MM.1S (cell line): ENCODE results near the gene KRT78.
"Not testable (repeated sequence)": the region's sequence is repeated elsewhere in the genome, so short reads cannot be mapped to it uniquely, and the experiment has no call there.

Experiments used
- DNase-seq: peaks from one replicate; pipeline ENCODE4 v3.0.0-alpha.2; 2015
- H2AFZ ChIP-seq: fragments of 300-600 bp; sonication (generic); 2 replicates; pipeline ENCODE4 v1.6.0; 2016; ENCODE audit warnings: antibody characterized with exemption, low read length
- H3F3A ChIP-seq: fragments of 300-600 bp; sonication (generic); 2 replicates; pipeline ENCODE4 v1.6.1; 2016; ENCODE audit warnings: mild to moderate bottlenecking, antibody characterized with exemption, low read length, moderate library complexity, mixed read lengths; ENCODE audit not compliant: insufficient read depth
- H3K27ac ChIP-seq: fragments of 300-600 bp; sonication (generic); 2 replicates; pipeline ENCODE4 v1.5.1; 2016; ENCODE audit warnings: mild to moderate bottlenecking, low read length
- H3K27me3 ChIP-seq: fragments of 300-600 bp; sonication (generic); replicated peaks from 2 replicates; pipeline ENCODE4 v1.6.0; 2016; ENCODE audit warnings: low read length; ENCODE audit not compliant: insufficient read depth
- H3K36me3 ChIP-seq: fragments of 300-600 bp; sonication (generic); replicated peaks from 2 replicates; pipeline ENCODE4 v1.6.1; 2016; ENCODE audit warnings: mild to moderate bottlenecking, low read length, mixed read lengths; ENCODE audit not compliant: insufficient read depth
- H3K4me1 ChIP-seq: fragments of 300-600 bp; sonication (generic); 2 replicates; pipeline ENCODE4 v1.6.1; 2016; ENCODE audit warnings: low read length, mixed read lengths
- H3K4me2 ChIP-seq: fragments of 300-600 bp; sonication (generic); 2 replicates; pipeline ENCODE4 v1.6.0; 2016; ENCODE audit warnings: low read depth, low read length
- H3K4me3 ChIP-seq: fragments of 300-600 bp; sonication (generic); 2 replicates; pipeline ENCODE4 v1.5.1; 2016; ENCODE audit warnings: low read length, mixed read lengths
- H3K79me2 ChIP-seq: fragments of 300-600 bp; sonication (generic); 2 replicates; pipeline ENCODE4 v1.6.1; 2016; ENCODE audit warnings: mixed run types, low read length, mixed read lengths
- H3K9ac ChIP-seq: fragments of 300-600 bp; sonication (generic); 2 replicates; pipeline ENCODE4 v1.6.1; 2016; ENCODE audit warnings: low read length, mixed read lengths
- H3K9me2 ChIP-seq: fragments of 300-600 bp; sonication (generic); replicated peaks from 2 replicates; pipeline ENCODE4 v1.6.1; 2016; ENCODE audit warnings: mild to moderate bottlenecking, low read length, mixed read lengths; ENCODE audit not compliant: insufficient read depth
- H3K9me3 ChIP-seq: fragments of 300-600 bp; sonication (generic); replicated peaks from 2 replicates; pipeline ENCODE4 v1.6.1; 2016; ENCODE audit warnings: mild to moderate bottlenecking, low read length, mixed read lengths; ENCODE audit not compliant: insufficient read depth
- H4K20me1 ChIP-seq: fragments of 300-600 bp; sonication (generic); 2 replicates; pipeline ENCODE4 v1.6.1; 2016; ENCODE audit warnings: mild to moderate bottlenecking, low read length, moderate library complexity, mixed read lengths; ENCODE audit not compliant: insufficient read depth
- EZH2 ChIP-seq: fragments of 300-600 bp; sonication (generic); optimal IDR thresholded peaks from 2 replicates; pipeline ENCODE3; 2017; ENCODE audit warnings: low read depth, mild to moderate bottlenecking, antibody characterized with exemption, low read length, mixed read lengths
- EZH2phosphoT487 ChIP-seq: fragments of 300-600 bp; sonication (generic); IDR thresholded peaks from 2 replicates; pipeline ENCODE4 v1.6.1; 2018; ENCODE audit warnings: antibody characterized with exemption, low read length
- TF ChIP-seq, protein P1 (sequence below): fragments of 300-600 bp; sonication (generic); IDR thresholded peaks from 2 replicates; pipeline ENCODE4 v1.5.1; 2016; ENCODE audit warnings: antibody characterized with exemption, low read length, mixed read lengths

KRT78 gene

DNA sequence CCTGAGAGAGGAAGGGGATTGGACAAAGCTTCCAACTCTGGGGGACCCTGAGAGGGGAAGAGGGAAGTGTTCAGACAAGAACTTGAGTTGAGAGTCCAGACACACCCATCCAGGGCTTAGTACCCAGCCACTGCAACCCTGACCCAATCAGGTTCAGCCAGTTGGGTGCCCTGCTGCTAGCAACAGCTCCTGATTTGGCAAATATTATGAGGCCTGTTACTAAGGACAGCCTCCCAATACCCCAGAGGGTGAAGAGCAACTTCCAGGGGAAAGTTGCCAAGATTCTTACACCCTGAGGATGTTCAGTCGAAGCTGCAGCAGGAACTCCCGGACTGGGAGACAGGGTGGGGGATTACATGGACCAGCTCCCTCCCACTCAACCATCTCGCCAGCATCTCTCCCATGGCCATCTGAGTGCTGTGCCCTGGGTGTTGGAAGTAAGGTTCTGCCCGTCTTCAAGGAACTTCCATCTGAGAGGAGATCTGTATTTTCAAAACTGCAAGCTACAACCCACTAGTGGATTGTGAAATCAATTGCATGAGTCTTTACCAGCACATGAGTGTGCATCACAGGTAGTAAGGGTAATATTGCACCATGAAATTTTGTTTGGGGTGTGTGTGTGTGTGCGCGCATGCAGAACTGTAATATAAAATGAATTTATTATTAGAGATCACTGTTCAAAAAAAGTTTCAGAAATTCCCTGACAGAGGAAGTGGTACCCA, 11.5 kb upstream of the KRT78 start:
- no peaks in the 10 kb centered on the region for H4K20me1 ChIP-seq
- TF ChIP-seq EZH2 (no peak), EZH2phosphoT487 (no peak)
- TF ChIP-seq, protein P1, sequence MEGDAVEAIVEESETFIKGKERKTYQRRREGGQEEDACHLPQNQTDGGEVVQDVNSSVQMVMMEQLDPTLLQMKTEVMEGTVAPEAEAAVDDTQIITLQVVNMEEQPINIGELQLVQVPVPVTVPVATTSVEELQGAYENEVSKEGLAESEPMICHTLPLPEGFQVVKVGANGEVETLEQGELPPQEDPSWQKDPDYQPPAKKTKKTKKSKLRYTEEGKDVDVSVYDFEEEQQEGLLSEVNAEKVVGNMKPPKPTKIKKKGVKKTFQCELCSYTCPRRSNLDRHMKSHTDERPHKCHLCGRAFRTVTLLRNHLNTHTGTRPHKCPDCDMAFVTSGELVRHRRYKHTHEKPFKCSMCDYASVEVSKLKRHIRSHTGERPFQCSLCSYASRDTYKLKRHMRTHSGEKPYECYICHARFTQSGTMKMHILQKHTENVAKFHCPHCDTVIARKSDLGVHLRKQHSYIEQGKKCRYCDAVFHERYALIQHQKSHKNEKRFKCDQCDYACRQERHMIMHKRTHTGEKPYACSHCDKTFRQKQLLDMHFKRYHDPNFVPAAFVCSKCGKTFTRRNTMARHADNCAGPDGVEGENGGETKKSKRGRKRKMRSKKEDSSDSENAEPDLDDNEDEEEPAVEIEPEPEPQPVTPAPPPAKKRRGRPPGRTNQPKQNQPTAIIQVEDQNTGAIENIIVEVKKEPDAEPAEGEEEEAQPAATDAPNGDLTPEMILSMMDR = no peak
- peaks cover 44% of the 10 kb centered on the region for H3K27me3 ChIP-seq
- H3K79me2 ChIP-seq = no peaks in the 10 kb centered on the region
- H3K4me2 ChIP-seq = no peak overlapping the region
- no peaks in the 10 kb centered on the region for H3K4me1 ChIP-seq
- H2AFZ ChIP-seq = no peak overlapping the region
- no peak for DNase-seq
- no peak overlapping the region for H3K4me3 ChIP-seq
- H3F3A ChIP-seq = no peaks in the 10 kb centered on the region
- no peaks in the 10 kb centered on the region for H3K9me3 ChIP-seq
- no peaks in the 10 kb centered on the region for H3K9me2 ChIP-seq
- no peak overlapping the region for H3K9ac ChIP-seq
- H3K36me3 ChIP-seq = no peaks in the 10 kb centered on the region
- no peak overlapping the region for H3K27ac ChIP-seq

DNA sequence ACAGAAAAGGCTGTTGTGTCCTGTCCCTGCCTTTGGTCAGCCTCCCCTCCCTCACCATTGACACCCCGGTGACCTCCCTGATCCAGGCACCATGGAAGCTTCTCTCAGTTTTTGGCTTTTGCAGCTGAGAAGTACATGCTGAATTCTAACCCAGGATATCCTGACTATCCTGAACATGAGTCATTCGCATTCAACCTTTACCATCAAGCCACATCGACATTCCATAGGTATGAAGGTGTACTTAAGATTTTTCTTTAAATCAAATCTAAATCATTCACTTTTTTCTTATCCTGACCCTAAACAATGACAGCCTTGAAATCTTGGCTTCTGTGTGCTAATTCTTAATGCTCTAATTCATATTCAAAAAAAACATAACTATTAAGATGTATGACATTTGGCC, 8.7 kb upstream of the KRT78 start:
- Histone ChIP-seq H2AFZ (no peak overlapping the region), H3K36me3 (no peaks in the 10 kb centered on the region), H3K79me2 (no peaks in the 10 kb centered on the region), H3K9me2 (no peaks in the 10 kb centered on the region), H3K4me2 (no peak overlapping the region), H4K20me1 (no peaks in the 10 kb centered on the region), H3K4me1 (no peaks in the 10 kb centered on the region), H3K9me3 (no peaks in the 10 kb centered on the region), H3K4me3 (no peak overlapping the region), H3K27ac (no peak overlapping the region), H3K9ac (no peak overlapping the region), H3F3A (no peaks in the 10 kb centered on the region), H3K27me3 (peaks cover 55% of the 10 kb centered on the region)
- DNase-seq = no peak
- TF ChIP-seq EZH2 (no peak), EZH2phosphoT487 (no peak)
- TF ChIP-seq, protein P1 = no peak

DNA sequence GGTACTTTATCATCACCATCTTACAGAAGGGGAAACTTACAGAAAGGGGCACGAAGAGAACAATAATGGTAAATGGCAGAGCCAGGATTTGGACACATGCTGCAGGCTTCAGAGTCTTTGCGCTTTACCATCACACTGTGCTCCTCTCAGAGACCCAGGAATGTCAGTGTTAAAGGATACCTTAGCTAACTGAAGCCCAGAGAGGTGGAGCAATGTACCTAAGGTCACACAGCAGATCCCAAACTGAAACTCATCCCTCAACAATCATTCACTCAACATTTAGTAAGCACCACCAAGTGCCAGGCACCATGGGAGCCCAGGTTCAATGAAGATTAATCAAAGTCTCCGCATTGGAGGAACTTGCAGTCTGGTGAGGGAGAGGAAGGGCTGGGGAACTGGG, 8.0 kb upstream of the KRT78 start:
- Histone ChIP-seq H2AFZ (no peak overlapping the region), H3K9me2 (no peaks in the 10 kb centered on the region), H3K27me3 (peaks cover 56% of the 10 kb centered on the region), H3K4me1 (no peaks in the 10 kb centered on the region), H3K4me2 (no peak overlapping the region), H4K20me1 (no peaks in the 10 kb centered on the region), H3K27ac (no peak overlapping the region), H3K9me3 (no peaks in the 10 kb centered on the region), H3K79me2 (no peaks in the 10 kb centered on the region), H3K36me3 (no peaks in the 10 kb centered on the region), H3F3A (no peaks in the 10 kb centered on the region), H3K9ac (no peak overlapping the region), H3K4me3 (no peak overlapping the region)
- TF ChIP-seq EZH2phosphoT487 (no peak), EZH2 (no peak)
- no peak for DNase-seq

DNA sequence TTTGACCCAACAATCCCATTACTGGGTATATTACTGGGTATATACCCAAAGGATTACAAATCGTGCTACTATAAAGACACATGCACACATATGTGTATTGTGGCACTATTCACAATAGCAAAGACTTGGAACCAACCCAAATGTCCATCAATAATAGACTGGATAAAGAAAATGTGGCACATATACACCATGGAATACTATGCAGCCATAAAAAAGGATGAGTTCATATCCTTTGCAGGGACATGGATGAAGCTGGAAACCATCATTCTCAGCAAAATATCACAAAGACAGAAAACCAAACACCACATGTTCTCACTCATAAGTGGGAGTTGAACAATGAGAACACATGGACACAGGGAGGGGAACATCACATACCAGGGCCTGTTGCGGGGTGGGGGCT, 7.3 kb upstream of the KRT78 start:
- not testable (repeated sequence) for H3K9me3 ChIP-seq, DNase-seq, H3K4me2 ChIP-seq, H3K4me1 ChIP-seq, H3F3A ChIP-seq, H3K27ac ChIP-seq, H3K4me3 ChIP-seq, H3K36me3 ChIP-seq, H3K79me2 ChIP-seq, H3K9ac ChIP-seq, H3K9me2 ChIP-seq, H2AFZ ChIP-seq, H4K20me1 ChIP-seq
- H3K27me3 ChIP-seq = peaks cover 58% of the 10 kb centered on the region
